Peyer's patch (tissue), 4 donors: ENCODE data around the gene PEX5.

Experiments
- POLR2A ChIP-seq, 2 donors: fragments of 450-650 bp; IDR thresholded peaks; one replicate each; pipeline ENCODE4 v1.5.1; 2017; ENCODE audit warnings: antibody characterized with exemption in 2 of 2, mild to moderate bottlenecking in 2 of 2, moderate library complexity in 2 of 2
- TF ChIP-seq, protein P1 (sequence below), 6 experiments: fragments of 450-650 bp in 4 of 6; fragments of 200-600 bp in 2 of 6; sonication (generic) in 1 of 6; IDR thresholded peaks; one replicate each; pipeline ENCODE4 v1.5.1; 2017 to 2019; ENCODE audit warnings: antibody characterized with exemption in 6 of 6, mild to moderate bottlenecking in 3 of 6, moderate library complexity in 1 of 6

DNA sequence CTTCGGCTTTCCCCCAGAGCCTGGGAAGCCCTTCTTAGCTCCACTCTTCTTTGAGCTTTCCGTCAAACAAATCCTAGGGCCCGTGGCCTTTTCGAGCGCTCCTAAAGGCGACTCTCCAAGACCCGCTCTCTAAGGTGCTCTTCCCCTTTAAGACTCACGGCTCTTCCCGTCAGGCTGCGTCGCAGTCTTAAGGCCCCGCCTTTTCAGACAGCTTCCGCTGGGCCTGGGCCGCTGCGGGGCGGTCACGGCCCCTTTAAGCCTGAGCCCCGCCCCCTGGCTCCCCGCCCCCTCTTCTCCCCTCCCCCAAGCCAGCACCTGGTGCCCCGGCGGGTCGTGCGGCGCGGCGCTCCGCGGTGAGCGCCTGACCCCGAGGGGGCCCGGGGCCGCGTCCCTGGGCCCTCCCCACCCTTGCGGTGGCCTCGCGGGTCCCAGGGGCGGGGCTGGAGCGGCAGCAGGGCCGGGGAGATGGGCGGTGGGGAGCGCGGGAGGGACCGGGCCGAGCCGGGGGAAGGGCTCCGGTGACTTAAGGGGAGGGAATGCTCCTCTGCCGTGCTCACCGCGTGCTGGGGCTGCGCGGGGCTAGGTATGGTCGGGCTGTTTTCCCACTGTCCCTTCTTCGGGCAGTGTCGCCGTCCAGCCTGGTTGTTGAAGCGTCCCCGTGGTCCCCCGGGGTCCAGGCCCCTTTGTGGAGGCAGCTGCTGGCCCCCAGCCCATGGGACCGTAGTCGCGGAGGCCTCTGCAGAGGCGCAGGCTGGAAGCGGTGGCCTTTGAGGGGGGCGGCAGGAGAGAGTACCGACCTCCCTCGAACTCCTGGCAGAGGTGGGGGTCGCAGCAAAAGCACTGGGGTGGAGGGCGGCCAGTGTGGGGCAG is at the start of gene PEX5:
- TF ChIP-seq, protein P1, sequence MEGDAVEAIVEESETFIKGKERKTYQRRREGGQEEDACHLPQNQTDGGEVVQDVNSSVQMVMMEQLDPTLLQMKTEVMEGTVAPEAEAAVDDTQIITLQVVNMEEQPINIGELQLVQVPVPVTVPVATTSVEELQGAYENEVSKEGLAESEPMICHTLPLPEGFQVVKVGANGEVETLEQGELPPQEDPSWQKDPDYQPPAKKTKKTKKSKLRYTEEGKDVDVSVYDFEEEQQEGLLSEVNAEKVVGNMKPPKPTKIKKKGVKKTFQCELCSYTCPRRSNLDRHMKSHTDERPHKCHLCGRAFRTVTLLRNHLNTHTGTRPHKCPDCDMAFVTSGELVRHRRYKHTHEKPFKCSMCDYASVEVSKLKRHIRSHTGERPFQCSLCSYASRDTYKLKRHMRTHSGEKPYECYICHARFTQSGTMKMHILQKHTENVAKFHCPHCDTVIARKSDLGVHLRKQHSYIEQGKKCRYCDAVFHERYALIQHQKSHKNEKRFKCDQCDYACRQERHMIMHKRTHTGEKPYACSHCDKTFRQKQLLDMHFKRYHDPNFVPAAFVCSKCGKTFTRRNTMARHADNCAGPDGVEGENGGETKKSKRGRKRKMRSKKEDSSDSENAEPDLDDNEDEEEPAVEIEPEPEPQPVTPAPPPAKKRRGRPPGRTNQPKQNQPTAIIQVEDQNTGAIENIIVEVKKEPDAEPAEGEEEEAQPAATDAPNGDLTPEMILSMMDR (IDR thresholded peaks at IDR 0.05) = peak in 1 of 6 experiments; percentile 13
- TF ChIP-seq POLR2A (IDR thresholded peaks at IDR 0.05) = peak in 1 of 2 donors; percentile 29
